KMS-11 (cell line): Measurements from ENCODE around the gene SLC27A6.

Experiments used
- H2AFZ ChIP-seq: fragments of 200-600 bp; sonication (generic); 2 replicates; pipeline ENCODE4 v1.6.1; 2016; ENCODE audit warnings: antibody characterized with exemption, mixed run types, low read depth
- H3K27ac ChIP-seq: fragments of 200-600 bp; sonication (generic); 2 replicates; pipeline ENCODE4 v1.6.1; 2016; ENCODE audit warnings: mild to moderate bottlenecking, mixed run types
- H3K27me3 ChIP-seq: fragments of 200-600 bp; sonication (generic); 2 replicates; pipeline ENCODE4 v1.6.1; 2017; ENCODE audit warnings: mild to moderate bottlenecking, low read depth, mixed run types, moderate library complexity; ENCODE audit not compliant: insufficient read depth
- H3K36me3 ChIP-seq: fragments of 200-600 bp; sonication (generic); 2 replicates; pipeline ENCODE4 v1.6.1; 2017; ENCODE audit warnings: mild to moderate bottlenecking, mixed run types; ENCODE audit not compliant: insufficient read depth
- H3K4me1 ChIP-seq: fragments of 200-600 bp; sonication (generic); 2 replicates; pipeline ENCODE4 v1.6.1; 2016; ENCODE audit warnings: mild to moderate bottlenecking, low read depth, mixed run types; ENCODE audit not compliant: poor library complexity, severe bottlenecking
- H3K4me2 ChIP-seq: fragments of 200-600 bp; sonication (generic); 2 replicates; pipeline ENCODE4 v1.7.0; 2016; ENCODE audit warnings: mild to moderate bottlenecking, mixed run types
- H3K4me3 ChIP-seq: fragments of 200-600 bp; sonication (generic); IDR thresholded peaks from 2 replicates; pipeline ENCODE4 v1.6.1; 2017; ENCODE audit warnings: low read depth, low read length, mixed read lengths; ENCODE audit not compliant: insufficient read depth
- H3K79me2 ChIP-seq: fragments of 200-600 bp; sonication (generic); 2 replicates; pipeline ENCODE4 v1.6.1; 2016; ENCODE audit warnings: low read depth, mixed run types; ENCODE audit not compliant: insufficient read depth
- H3K9ac ChIP-seq: fragments of 200-600 bp; sonication (generic); 2 replicates; pipeline ENCODE4 v1.6.1; 2016; ENCODE audit warnings: mild to moderate bottlenecking, mixed run types
- H4K20me1 ChIP-seq: fragments of 200-600 bp; sonication (generic); 2 replicates; pipeline ENCODE4 v1.6.1; 2016; ENCODE audit warnings: mild to moderate bottlenecking, mixed run types; ENCODE audit not compliant: insufficient read depth
- TF ChIP-seq, protein P1 (sequence below): fragments of 200-600 bp; sonication (generic); conservative IDR thresholded peaks from 2 replicates; pipeline ENCODE4 v1.6.1; 2017; ENCODE audit warnings: low read depth, mild to moderate bottlenecking, antibody characterized with exemption, low read length, moderate library complexity, mixed read lengths

SLC27A6 gene

DNA sequence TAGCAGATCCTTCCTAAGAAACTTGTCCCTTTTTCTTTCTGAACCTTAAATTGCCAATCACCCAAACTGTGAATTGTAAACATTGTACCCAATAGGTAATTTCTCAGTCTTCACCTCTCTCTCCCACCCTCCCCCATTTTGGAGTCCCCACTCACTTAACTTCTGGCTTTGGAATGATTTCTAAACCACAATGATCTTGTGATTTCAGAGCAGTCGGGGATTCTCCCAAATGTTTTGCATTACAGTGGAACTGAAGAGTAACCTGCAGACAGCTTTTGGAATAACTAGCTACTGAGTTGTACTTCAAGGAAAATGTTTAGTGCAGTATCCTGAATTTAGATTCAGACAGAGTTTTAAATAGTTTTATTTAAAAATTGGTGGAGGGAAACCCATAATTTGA is 19.2 kb downstream of the SLC27A6 start:
- Histone ChIP-seq H3K4me1 (no peaks in the 10 kb centered on the region), H4K20me1 (no peaks in the 10 kb centered on the region), H3K4me2 (no peak overlapping the region), H3K36me3 (no peaks in the 10 kb centered on the region), H2AFZ (no peak overlapping the region), H3K27ac (no peak overlapping the region), H3K79me2 (no peaks in the 10 kb centered on the region), H3K4me3 (no peak overlapping the region), H3K9ac (no peak overlapping the region), H3K27me3 (no peaks in the 10 kb centered on the region)
- TF ChIP-seq, protein P1, sequence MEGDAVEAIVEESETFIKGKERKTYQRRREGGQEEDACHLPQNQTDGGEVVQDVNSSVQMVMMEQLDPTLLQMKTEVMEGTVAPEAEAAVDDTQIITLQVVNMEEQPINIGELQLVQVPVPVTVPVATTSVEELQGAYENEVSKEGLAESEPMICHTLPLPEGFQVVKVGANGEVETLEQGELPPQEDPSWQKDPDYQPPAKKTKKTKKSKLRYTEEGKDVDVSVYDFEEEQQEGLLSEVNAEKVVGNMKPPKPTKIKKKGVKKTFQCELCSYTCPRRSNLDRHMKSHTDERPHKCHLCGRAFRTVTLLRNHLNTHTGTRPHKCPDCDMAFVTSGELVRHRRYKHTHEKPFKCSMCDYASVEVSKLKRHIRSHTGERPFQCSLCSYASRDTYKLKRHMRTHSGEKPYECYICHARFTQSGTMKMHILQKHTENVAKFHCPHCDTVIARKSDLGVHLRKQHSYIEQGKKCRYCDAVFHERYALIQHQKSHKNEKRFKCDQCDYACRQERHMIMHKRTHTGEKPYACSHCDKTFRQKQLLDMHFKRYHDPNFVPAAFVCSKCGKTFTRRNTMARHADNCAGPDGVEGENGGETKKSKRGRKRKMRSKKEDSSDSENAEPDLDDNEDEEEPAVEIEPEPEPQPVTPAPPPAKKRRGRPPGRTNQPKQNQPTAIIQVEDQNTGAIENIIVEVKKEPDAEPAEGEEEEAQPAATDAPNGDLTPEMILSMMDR = no peak

DNA sequence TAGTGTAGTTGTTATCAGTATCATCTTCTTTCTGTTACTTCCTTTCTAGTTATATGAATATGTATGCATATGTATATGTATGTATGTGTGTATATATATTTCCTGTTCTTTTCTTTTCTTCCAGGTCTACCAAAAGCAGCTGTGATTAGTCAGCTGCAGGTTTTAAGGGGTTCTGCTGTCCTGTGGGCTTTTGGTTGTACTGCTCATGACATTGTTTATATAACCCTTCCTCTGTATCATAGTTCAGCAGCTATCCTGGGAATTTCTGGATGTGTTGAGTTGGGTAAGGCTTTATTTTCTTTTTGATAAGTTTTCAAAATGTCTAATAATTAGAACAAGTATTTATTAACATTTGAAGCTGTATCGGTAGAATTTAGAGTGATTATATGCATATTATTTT is 23.2 kb downstream of the SLC27A6 start:
- H3K36me3 ChIP-seq = no peaks in the 10 kb centered on the region

DNA sequence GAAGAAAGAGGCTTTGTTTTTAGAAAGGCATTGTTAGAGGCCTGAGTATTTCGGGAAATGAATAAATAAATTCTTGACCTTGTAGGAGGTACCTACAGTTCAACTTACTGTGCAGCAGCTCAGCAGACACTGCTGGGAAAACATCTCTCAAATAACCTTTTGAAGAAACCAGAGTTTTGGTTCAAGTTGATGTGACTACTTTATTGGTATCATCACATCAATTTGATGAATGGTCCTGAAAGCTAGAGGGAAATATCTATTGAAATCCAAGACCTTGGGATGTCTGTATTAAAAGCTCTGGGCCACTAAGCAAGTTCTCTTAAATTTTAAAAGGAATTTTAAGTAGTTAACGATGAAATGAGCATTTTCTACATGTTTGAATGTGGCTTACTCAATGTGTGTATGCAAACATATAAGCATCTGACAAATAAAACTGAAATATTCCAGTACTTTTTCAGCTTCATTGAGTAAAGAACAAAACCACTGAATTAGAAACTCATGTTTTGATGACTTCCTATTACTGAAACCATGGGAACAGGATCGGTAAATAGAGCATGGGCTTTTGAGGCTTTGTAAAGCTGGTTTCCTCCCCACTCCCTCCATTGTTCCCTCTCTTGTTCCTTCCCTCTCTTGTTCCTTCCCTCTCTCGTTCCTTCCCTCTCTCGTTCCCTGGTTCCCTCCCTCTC is 36.7 kb downstream of the SLC27A6 start:
- Histone ChIP-seq H3K4me3 (no peak overlapping the region), H3K36me3 (no peaks in the 10 kb centered on the region), H3K27ac (no peak overlapping the region), H3K27me3 (no peaks in the 10 kb centered on the region), H3K4me1 (no peaks in the 10 kb centered on the region), H3K79me2 (no peaks in the 10 kb centered on the region), H3K4me2 (no peak overlapping the region), H2AFZ (no peak overlapping the region), H3K9ac (no peak overlapping the region), H4K20me1 (no peaks in the 10 kb centered on the region)
- TF ChIP-seq, protein P1 = no peak

More for the DNA sequence above, 23.2 kb downstream of the SLC27A6 start:
- Histone ChIP-seq H3K79me2 (no peaks in the 10 kb centered on the region), H3K4me1 (no peaks in the 10 kb centered on the region), H3K27ac (no peak overlapping the region), H2AFZ (no peak overlapping the region), H3K27me3 (no peaks in the 10 kb centered on the region), H3K9ac (no peak overlapping the region), H3K4me3 (no peak overlapping the region), H3K4me2 (no peak overlapping the region), H4K20me1 (no peaks in the 10 kb centered on the region)
- TF ChIP-seq, protein P1 = no peak

DNA sequence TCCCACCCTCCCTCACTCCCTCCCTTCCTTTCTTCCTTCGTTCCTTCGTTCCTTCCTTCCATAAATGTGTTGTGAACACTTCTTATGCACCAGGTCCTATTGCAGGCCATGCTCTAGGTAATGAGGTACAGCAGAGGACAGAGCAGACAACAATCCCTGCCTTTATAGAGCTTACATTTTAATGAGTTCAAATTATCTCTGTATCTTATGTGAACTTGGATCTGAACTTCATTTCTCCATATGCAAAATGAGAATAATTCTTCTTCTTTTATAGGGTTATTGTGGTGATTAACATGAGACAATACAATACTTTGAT is 37.2 kb downstream of the SLC27A6 start:
- Histone ChIP-seq H3K9ac (no peak overlapping the region), H3K4me3 (no peak overlapping the region), H3K27me3 (no peaks in the 10 kb centered on the region), H3K79me2 (no peaks in the 10 kb centered on the region), H3K4me1 (no peaks in the 10 kb centered on the region), H3K36me3 (no peaks in the 10 kb centered on the region), H3K27ac (no peak overlapping the region), H4K20me1 (no peaks in the 10 kb centered on the region), H2AFZ (no peak overlapping the region), H3K4me2 (no peak overlapping the region)
- TF ChIP-seq, protein P1 = no peak
